Esophagus squamous epithelium (tissue), 4 donors: ENCODE results near the gene PGBD5.

Source experiments
- CTCF ChIP-seq, 6 experiments: fragments of 450-650 bp in 4 of 6; fragments of 200-600 bp in 2 of 6; sonication (generic) in 2 of 6; IDR thresholded peaks; one replicate each; pipeline ENCODE4 v1.5.1; 2016 to 2019; ENCODE audit warnings: antibody characterized with exemption in 6 of 6, mild to moderate bottlenecking in 4 of 6, moderate library complexity in 4 of 6
- POLR2A ChIP-seq, 4 donors: fragments of 450-650 bp; IDR thresholded peaks; one replicate each; pipeline ENCODE4 v1.6.1; 2017; ENCODE audit warnings: antibody characterized with exemption in 4 of 4, mild to moderate bottlenecking in 4 of 4, moderate library complexity in 3 of 4

DNA sequence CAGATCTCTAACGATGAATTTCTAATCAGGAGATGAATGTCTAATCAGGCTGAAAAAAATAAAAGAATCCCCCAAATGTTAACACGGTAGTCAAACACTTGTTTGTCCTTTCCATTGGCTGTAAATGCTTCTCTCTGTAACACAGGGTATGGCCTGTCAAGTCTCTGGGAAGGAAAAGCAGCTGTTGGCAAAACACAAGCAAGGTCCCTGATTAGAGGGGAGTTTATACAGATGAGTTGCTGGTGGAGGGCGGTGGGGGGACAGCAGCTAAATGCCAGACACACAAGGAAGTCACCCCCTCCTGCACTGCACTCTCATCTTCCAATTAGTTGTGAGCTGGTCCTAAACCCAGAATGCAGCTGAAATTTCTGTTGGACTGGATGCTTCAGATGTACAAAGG is 51.0 kb downstream of the PGBD5 start:
- TF ChIP-seq CTCF (IDR thresholded peaks at IDR 0.05): no peak
- no peak for TF ChIP-seq POLR2A (IDR thresholded peaks at IDR 0.05)
